Left lobe of liver (tissue), 2 donors: ENCODE data around the gene PRKACB. TPM values are rescaled to one million over a fixed set of nuclear protein-coding genes. Genes with fewer than 3 reads are reported as not detected.
"Not testable (repeated sequence)": the region's sequence is repeated elsewhere in the genome, so short reads cannot be mapped to it uniquely, and the experiment has no call there.

Source experiments
- ATAC-seq: fragments of 200-7000 bp; cut with Tn5 transposase; one replicate; pipeline ENCODE4 v1.9.1; 2020; ENCODE audit warnings: mild to moderate bottlenecking, moderate library complexity
- DNase-seq: peaks from one replicate; pipeline ENCODE4 v3.0.0-alpha.2; 2020; ENCODE audit warnings: low spot score
- total RNA-seq: library from RNA; stranded (reverse); gene quantifications from one replicate; pipeline ENCODE4 v1.2.1, GENCODE V29; 2021
- donor health status: DM: no; HTN: no; CAD: no; lungs with moderate emphysema.
- donor health status: DM: no; HTN: yes; CAD: no.

PRKACB gene
- total RNA-seq: 16.6 TPM

GRCh38 chr1:84143796-84144565 is at the start of gene PRKACB:
TSS of gene PRKACB (plus strand) at chr1:84144271. CDS start at chr1:84144362, 91 bp downstream.
- no peak for DNase-seq
- peak; percentile 59 for ATAC-seq

GRCh38 chr1:84095308-84095707 is 48.8 kb upstream of the PRKACB start:
- no peak for ATAC-seq
- no peak for DNase-seq

- DNase-seq (no peak), ATAC-seq (no peak)
Measured at GRCh38 chr1:84096176-84096575, 47.9 kb upstream of the PRKACB start.

DNA sequence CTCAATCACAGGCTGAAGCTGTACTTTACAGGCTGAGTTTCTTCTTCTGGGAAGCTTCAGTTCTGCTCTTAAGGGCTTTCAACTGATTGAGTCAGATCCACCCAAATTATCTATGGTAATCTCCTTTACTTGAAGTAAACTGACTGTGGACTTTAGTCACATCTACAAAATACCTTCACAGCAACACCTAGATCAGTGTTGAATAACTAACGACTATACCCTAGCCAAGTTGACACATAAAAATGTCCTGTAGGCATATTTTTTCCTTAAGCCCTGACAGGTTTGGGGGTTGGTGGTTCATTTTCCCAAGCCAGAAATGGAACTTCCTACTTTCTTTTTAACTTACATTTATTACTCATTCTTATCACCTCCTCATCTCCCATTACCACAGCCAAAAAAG is 42.9 kb upstream of the PRKACB start:
- ATAC-seq: no peak
- no peak for DNase-seq

DNA sequence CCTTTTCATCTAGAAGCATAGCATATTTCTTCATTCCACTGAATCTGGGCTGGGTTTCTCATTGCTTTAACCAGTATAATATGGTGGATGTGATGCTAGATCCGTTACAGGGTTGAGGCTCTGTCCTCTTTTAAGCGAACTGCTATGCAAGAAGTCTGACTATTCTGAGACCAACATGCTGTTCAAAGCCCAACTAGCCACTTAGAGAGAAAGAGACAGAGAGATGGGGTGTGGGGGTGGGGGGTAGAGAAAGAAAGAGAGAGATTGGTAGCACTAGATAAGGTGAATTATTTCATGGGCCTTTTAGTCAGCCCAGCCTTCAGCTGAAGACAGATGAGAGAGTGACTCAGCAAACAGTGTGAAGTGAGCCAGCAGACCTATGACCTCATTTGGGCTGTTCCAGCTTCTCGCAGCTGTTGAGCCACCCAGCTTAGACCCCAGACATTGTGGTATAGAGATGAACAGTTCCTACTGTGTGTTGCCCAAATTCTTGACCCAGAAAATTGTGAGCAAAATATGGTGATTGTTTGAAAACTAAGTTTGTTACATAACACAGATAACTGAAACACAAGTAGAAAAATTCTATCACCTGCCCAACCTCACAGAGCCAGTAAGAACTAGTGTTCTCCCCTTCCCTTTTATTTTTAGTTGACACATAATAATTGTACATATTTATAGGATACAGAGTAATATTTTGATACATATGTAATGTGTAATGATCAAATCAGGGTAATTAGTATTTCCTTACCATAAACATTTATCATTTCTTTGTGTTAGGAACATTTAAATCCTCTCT is 40.7 kb upstream of the PRKACB start:
- DNase-seq: no peak

GRCh38 chr1:84107538-84107937 is 36.5 kb upstream of the PRKACB start:
- not testable (repeated sequence) for ATAC-seq, DNase-seq

More for the DNA sequence above, 40.7 kb upstream of the PRKACB start:
- peak; percentile 91 for ATAC-seq

DNA sequence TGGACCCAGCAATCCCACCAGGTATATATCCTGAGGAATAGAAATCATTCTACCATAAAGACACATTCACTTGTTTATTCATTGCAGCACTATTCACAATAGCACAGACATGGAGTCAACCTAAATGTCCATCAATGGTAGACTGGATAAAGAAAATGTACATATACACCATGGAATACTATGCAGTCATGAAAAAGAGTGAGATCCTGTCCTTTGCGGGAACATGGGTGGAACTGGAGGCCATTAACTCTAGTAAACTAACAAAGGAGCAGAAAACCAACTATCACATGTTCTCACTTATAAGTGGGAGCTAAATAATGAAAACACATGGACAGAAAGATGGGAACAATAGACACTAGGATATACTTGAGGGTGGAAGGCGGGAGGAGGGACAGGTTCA is 36.1 kb upstream of the PRKACB start:
- ATAC-seq: no peak

GRCh38 chr1:84108900-84109578 is 35.0 kb upstream of the PRKACB start:
- no peak for DNase-seq
- ATAC-seq: no peak

More for the DNA sequence above, 36.1 kb upstream of the PRKACB start:
- no peak for DNase-seq

DNA sequence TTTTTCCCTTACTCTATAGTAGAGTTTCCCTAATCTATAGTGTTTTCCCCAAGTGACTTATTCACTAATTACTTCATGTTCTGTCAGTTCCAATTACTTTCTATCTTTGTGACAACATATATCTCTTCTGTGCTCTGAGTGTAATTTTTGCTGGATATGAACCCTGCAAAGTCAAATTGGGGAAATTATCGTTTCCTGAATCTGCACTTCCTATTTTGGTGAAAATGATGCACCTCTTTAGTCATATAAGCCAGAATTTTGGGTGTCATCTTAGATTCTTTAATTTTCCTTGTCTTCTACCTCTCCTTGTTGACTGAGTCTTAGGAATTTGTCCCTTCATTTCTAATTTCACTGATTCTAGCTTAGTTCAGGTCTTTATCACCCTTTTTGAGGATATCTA is 33.4 kb upstream of the PRKACB start:
- DNase-seq: no peak
- no peak for ATAC-seq

GRCh38 chr1:84116558-84116957 is 27.5 kb upstream of the PRKACB start:
- ATAC-seq (no peak), DNase-seq (no peak)

- ATAC-seq: no peak
- no peak for DNase-seq
Measured at GRCh38 chr1:84117868-84118267, 26.2 kb upstream of the PRKACB start.

GRCh38 chr1:84121360-84121759 is 22.7 kb upstream of the PRKACB start:
- DNase-seq: no peak

GRCh38 chr1:84122780-84123382 is 21.2 kb upstream of the PRKACB start:
- peak; percentile 92 for ATAC-seq
- DNase-seq: peak; percentile 54

More at GRCh38 chr1:84121360-84121759, 22.7 kb upstream of the PRKACB start:
- ATAC-seq: no peak

DNA sequence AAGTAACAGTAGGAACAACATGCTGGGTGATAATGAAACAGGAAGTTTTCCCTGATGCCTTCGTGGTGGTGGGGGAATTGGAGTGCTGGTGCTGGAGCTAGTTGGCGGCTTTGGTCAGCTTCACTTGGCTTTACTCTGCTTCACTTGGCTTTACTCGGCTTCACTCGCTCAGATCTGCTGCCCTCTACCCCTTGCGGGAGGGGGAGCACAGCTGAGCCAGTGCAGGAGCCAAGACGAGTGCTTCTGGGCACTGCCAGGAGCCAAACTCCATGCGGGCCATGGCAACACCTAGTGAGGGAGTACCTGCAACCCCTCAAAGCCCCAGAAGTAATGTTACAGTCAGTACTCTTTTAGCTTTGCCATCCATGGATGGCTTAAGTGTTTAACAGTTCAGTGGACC is 10.6 kb upstream of the PRKACB start:
- no peak for ATAC-seq
- DNase-seq: no peak

GRCh38 chr1:84135341-84135740 is 8.7 kb upstream of the PRKACB start:
- no peak for ATAC-seq
- DNase-seq: no peak

DNA sequence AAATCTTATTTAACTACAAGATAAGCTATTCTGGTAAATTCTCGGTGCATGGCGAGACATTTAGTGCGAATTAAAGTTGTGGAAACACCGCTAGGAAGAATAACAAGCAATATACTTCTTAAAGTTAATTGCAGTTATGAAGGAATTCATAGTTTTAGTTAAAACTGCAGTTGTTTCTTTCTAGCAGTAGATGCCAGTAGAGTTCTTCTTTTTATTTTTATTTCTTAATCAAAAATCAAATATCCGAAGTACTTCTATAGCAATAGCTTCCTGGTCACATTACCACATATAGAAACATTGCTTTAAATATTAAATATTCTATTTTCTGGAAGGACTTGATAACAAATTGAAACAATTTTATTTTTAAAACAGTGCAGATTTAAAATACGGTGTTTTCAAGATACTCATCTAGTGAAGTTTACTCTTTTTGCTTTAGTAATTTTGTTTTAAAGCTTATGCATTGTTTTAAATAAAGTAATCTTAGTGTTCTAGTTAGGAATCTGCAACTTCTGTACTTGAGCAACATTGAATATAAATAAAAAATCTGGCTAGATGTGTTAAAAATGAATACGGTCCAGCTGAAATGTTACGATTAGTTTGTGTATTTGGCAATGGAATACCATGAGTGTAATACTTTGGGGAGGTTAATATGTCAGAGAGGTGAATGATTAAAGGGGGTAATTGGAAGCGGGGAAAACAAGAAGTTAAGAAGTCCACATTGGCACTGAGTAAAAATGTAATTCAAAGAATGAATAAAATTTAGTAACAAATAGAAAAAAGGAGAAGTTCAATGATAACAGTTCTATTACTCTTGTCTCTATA is 2.7 kb upstream of the PRKACB start:
- DNase-seq (no peak), ATAC-seq (peak; percentile 60)

DNA sequence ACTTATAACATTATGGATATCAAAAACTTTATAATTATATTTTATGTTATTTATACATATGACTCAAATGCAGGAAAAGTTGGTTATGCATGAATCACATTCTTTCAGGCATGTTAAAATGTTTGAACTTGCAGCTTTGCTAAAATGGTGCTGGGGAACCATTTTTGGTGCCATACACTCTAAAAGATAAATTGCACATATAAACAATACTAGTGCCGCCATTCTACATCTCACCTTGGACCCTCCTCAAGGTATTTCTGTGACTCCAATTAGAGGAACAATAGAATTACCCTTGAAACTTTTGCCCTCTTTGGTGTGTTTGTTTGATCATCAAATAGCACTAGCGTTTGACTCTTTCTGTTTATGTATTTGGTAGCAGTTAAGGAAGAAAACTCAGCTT is 997 bp downstream of the PRKACB start:
- ATAC-seq: no peak
- DNase-seq: no peak

DNA sequence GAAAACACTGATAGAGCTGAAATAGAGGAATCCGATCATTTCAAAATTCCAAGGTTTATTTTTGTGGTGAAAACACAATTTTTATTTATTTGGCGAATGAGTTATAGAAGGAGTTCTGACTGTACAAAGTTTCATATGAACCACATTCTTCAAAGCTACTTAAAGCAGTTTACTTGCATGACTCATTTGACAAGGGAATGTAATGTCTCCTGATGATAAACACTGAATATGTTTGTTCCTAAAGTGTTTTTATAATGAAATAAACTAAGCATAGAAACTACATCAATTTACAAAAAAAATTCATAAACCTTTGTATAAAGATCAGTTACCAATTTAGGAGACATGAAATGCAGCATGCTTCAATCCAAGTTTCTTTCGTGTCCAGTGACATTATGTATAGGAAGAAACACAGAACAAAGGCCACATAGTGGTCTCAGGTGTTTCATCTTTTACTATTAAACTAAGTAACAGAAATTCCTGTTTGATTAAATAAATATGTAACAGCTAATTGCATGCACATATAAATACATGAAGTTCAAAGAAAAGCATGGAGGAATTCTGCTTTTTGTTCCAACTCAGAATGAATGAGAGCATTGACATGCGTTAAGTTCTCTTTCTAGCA is 2.5 kb downstream of the PRKACB start:
- DNase-seq: no peak
- ATAC-seq: no peak

DNA sequence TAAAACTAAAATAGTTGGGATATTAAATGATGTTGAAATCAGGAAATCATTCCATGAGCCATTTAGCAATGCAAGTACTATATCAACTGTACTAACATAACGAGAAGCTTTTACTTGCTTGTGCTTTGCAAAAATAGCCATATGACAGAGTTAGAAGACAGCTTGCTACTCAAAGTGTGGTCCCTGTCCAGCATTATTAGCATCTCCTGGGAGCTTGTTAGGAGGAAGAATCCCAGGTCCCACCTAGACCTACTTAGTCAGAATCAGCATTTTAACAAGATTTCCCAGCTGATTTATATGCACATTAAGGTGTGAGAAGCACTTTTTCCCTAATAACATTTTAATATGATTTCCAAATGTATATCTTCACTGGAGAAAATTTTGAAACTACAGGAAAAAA is 4.7 kb downstream of the PRKACB start:
- no peak for DNase-seq
- no peak for ATAC-seq

DNA sequence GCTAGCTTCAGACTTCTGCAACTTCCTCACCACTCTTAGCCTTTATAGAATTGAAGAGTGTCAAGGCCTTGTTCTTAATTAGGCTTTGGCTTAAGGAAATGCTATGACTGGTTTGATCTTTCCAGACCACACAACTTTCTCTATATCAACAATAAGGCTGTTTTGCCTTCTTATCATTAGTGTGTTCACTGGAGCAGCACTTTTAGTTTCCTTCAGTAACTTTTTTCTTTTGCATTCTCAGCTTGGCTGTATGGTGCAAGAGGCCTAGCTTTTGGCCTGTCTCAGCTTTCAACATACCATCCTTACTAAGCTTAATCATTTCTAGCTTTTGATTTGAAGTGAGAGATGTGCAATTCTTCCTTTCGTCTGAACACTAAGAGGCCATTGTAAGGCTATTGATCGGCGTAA is 8.6 kb downstream of the PRKACB start:
- no peak for DNase-seq
- no peak for ATAC-seq
